ENCODE measurements around the gene SPAG16.

DNA sequence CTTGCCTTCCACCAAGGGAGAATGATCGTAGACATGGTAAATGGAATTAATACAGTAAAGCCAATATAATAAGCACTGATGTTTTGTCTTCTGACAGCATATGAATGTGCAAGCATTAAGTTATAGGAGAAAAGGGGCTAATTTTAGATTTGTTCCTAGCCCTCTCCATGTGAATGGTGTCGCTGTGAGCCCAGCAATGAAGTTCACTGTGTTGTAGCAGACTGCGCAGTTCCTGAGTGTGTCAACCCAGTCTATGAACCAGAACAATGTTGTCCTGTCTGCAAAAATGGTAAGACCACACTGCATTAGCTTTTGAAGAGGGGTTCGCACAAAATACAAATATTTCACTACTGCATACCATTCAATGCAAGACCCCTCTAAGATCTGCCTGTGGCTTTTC lies 1152.2 kb downstream of the SPAG16 start:
- no peak for TF ChIP-seq CTCF (IDR thresholded peaks at IDR 0.05; ENCODE audit: insufficient read depth, low read depth, low read length)
- TF ChIP-seq EZH2 (IDR thresholded peaks at IDR 0.05; ENCODE audit: insufficient read depth, low read length) = no peak

Measured in astrocyte (in vitro differentiated cells and primary cell).